HG03108 (cell line): ENCODE data around the gene SDHA.
"Not testable (repeated sequence)": the region's sequence is repeated elsewhere in the genome, so short reads cannot be mapped to it uniquely, and the experiment has no call there.

Source experiments
- ATAC-seq: cut with Tn5 transposase; IDR thresholded peaks from one replicate; pipeline ENCODE4 v1.9.1; 2021; ENCODE audit warnings: moderate library complexity; ENCODE audit not compliant: unreplicated experiment

Gene SDHA

DNA sequence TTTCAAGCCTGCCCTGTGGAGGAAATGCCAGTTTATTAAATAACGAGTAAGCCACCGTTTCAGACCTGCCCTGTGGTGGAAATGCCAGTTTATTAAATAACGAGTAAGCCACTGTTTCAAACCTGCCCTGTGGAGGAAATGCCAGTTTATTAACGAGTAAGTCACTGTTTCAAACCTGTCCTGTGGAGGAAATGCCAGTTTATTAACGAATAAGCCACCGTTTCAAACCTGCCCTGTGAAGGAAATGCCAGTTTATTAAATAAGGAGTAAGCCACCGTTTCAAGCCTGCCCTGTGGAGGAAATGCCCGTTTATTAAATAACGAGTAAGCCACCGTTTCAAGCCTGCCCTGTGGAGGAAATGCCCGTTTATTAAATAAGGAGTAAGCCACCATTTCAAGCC is 33.9 kb downstream of the SDHA start:
- ATAC-seq: not testable (repeated sequence)

GRCh38 chr5:252546-252945 is 34.4 kb downstream of the SDHA start:
- ATAC-seq: no peak

GRCh38 chr5:254322-254721 is 36.2 kb downstream of the SDHA start:
- not testable (repeated sequence) for ATAC-seq

- ATAC-seq: not testable (repeated sequence)
Observed at GRCh38 chr5:255116-255515, 37.0 kb downstream of the SDHA start.

GRCh38 chr5:256347-256746 is 38.2 kb downstream of the SDHA start:
- ATAC-seq: not testable (repeated sequence)

DNA sequence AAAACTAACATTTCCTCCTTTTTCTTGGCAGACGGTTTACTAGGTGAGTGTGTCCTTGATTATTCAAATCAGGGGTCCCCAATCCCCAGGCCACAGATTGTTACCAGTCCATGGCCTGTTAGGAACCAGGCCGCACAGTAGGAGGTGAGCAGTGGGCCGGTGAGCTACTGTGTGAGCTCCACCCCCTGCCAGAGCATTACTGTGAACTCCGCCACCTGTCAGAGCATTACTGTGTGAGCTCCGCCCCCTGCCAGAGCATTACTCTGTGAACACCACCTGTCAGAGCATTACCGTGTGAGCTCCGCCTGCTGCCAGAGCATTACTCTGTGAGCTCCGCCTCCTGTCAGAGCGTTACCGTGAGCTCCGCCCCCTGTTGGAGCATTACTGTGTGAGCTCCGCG is 39.0 kb downstream of the SDHA start:
- ATAC-seq: no peak

DNA sequence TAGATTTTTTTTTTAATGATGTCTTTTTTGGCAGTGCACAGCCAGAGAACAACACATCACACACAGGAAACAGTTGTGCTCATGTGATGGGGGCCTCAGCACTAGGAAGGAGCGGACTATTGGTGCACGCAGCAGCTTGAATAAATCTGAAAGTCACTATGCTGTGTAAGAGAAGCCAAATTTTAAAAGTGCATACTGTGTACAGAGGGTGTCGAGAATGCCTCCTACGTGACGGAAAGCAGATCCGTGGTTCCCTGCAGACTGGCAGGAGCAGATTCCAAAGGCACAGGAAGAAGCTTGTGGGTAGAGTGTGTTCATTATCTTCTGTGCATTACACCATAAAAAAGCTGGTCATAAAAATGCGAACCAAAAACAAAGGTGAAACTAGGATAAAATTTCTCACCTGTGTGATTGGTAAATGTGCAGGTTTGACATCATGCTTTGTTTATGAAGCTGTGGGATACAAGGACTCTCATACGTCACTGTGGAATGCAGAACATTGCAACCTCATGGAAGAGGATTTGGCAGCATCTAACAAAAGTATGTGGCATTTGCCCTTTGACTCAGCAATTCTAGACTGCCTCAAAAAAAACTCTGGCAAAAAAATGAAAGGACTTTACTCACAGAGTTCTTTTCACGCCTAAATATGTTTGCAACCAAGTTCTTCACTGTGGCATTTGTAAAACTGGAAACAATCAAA is 45.3 kb downstream of the SDHA start:
- ATAC-seq: not testable (repeated sequence)

DNA sequence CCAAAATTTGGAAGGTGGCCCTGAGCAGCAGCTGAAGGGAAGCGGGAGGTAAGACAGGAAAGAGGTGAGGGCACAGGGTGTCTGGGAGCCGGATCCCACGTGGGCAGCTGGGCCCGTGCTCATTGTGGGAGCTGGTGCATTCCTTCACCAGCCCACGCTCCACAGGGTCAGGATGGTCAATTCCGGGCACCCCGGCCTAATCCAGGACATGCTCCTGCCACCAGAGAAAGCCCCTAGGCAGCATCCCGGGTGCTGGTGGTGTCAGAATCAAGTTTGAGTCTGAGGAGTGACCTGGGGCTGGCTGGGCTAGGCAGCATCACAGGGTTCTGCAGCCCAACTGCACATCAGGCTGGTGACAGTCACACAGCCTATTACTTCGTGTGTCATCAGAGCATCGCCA is 46.2 kb downstream of the SDHA start:
- no peak for ATAC-seq

- not testable (repeated sequence) for ATAC-seq
Observed at GRCh38 chr5:266311-267026, 48.3 kb downstream of the SDHA start.

GRCh38 chr5:267716-268115 is 49.6 kb downstream of the SDHA start:
- no peak for ATAC-seq

DNA sequence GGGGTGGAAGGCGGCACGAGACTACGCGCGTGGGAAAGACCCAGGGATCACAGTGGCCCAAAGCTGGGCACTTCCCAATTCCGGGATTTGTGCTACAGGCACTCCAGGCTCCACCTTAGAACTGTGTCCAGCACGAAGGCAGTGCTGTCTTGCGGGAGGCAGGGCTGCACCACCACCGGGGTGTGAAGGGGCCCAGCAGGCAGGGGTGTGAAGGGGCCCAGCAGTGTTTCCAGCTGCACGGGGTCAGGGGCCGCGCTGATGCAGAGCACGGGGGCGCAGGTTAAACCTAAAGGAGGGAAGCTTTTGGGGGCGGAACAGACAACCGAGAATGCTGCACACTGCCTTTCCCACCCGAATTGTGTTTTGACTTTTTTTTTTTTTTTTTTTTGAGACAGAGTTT is 52.2 kb downstream of the SDHA start:
- ATAC-seq: no peak

DNA sequence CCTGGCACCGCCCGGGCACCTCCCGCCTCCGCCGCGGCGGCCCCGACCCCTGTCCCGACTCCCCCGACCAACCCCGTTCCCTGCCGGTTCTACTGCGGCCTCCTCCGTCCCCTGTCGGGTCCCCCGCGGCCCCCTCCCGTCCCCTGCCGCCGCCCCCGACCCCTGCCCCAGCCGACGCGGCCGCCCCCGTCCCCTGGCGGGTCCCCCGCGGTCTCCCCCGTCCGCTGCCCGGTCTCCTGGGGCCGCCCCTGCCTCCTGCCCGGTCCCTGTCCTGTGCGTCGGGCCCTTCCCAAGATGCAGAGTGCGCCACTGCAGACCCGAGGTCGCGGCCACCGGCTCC is 53.7 kb downstream of the SDHA start:
- not testable (repeated sequence) for ATAC-seq

DNA sequence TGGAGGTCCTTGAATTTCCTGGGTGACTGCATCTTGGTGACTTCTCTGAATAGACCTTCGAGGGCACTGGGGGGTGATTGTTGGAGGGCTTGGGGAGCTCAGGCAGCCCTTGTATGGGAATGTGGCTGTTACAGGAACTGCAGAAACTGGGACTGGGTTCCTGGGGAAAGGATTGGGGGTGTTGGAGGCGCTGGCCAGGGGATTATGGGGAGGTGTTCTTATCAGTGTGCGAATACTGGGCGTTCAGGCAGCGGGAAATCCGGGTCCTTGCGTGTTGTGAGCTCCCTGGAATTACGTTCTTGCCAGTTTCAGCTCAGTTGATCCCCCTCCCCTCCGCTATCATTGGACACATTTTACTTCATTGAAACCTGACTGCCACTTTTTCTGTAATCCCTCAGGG is 55.0 kb downstream of the SDHA start:
- not testable (repeated sequence) for ATAC-seq

DNA sequence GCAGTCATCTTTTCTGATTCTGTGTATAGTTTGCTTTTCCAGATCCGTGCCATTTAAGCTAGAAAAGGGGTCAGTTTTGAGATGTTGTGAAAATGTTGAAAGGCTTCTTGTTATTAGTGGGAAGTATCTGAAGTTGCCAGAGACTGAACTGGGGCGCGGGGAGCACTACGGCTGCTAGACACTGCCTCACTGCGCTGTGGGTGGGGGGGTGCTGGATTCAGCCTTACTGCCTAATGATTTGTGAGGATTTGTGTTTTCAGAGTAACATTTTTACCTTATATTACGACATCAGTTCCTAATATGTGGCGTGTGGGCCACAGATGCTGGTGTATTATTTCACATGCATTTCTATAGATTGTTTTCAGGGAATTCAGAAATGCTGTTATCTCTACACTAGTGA is 55.4 kb downstream of the SDHA start:
- not testable (repeated sequence) for ATAC-seq

GRCh38 chr5:274346-274745 is 56.2 kb downstream of the SDHA start:
- not testable (repeated sequence) for ATAC-seq

DNA sequence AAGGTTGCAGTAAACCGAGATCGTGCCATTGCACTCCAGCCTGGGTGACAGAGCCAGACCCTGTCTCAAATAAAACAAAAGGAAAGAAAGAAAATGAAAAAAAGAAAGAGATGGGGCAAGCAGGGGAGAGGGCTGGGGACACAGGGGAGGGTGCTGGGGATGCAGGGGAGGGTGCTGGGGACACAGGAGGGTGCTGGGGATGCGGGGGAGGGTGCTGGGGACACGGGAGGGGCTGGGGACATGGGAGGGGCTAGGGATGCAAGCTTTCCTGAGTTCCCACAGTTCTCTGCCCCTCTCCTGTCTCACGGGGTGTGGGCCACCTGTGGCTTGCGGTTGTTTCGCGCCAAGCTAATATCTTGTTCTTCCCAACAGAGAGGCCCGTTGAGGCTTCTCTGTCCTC is 60.5 kb downstream of the SDHA start:
- no peak for ATAC-seq

DNA sequence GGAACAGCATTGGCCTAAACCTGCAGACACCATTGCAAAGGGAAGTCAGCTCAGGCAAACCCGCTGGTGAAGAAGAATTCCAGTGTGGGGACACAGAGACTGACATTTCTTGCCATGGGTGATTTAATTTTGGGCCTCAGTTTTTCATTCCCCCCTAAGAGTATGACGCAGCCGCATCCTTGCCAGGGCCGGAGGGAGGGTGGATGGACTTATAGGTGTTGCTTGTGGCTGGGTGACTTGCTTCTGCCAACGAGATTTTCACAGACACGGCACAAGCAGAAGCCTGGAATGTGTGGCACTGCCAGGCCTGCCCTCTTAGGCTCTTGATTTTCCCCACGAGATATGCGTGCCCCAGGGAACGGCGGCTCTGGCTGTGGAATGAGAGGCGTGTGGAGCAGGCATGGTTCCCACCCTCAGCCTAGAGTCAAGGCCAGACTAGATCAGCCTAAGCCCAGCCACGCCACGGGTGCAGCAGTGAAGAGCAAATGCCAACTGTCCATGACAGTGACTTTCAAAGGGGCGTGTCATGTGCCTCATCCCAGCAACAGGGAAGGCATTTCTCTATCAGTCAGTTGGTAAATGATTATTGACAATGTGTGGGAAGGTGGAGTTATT is 61.0 kb downstream of the SDHA start:
- not testable (repeated sequence) for ATAC-seq

GRCh38 chr5:285991-286557 is 68.0 kb downstream of the SDHA start:
- ATAC-seq: no peak

- ATAC-seq: not testable (repeated sequence)
Observed at GRCh38 chr5:290200-290599, 72.1 kb downstream of the SDHA start.

GRCh38 chr5:291345-291744 is 73.2 kb downstream of the SDHA start:
- not testable (repeated sequence) for ATAC-seq

DNA sequence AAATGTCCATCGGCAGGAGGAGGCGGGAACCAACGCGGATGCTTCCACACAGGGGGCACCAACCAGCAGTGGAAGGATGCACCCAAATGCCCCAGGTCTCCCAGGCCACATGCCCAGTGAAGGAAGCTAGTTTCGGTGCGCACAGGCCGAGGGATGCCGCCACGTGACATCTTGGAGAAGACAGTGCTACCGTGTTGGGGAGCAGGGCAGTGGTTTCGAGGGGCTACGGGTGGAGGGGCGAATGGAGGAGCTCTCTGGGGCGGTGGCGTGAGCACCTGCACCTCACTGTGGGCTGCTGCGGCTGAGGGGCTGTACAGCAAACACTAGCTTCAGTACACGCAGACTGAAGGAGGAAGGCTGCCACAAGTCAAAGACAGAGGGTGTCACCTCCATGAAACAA is 76.7 kb downstream of the SDHA start:
- ATAC-seq: not testable (repeated sequence)

- not testable (repeated sequence) for ATAC-seq
Observed at GRCh38 chr5:296207-296606, 78.1 kb downstream of the SDHA start.
